H1 (cell line): Measurements from ENCODE around the gene TMEM125. TPM values are rescaled to one million over a fixed set of nuclear protein-coding genes. Genes with fewer than 3 reads are reported as not detected.

ENCODE experiments used
- CBX5 ChIP-seq: fragments of 300-800, 300-1000 bp; sonication (generic); IDR thresholded peaks from 2 replicates; pipeline ENCODE4 v1.7.1; 2016; ENCODE audit warnings: antibody characterized with exemption, low read length, low read depth
- CHD2 ChIP-seq: IDR thresholded peaks from 2 replicates; pipeline ENCODE4 v1.6.1; 2012; ENCODE audit warnings: low read length, improper control_type of control experiment
- CHD7 ChIP-seq: fragments of 300-600 bp; sonication (generic); IDR thresholded peaks from 2 replicates; pipeline ENCODE4 v1.7.1; 2012; ENCODE audit warnings: low read length, moderate library complexity, mild to moderate bottlenecking, inconsistent platforms; ENCODE audit not compliant: insufficient replicate concordance
- HDAC2 ChIP-seq, 2 experiments: fragments of 300-600 bp in 1 of 2; sonication (generic) in 1 of 2; IDR thresholded peaks; 2 replicates each; pipeline ENCODE4 v1.6.1; 2011 to 2012; ENCODE audit warnings: low read depth in 2 of 2, low read length in 2 of 2, mild to moderate bottlenecking in 2 of 2, moderate library complexity in 2 of 2, borderline replicate concordance in 1 of 2, inconsistent platforms in 1 of 2
- NANOG ChIP-seq: IDR thresholded peaks from 2 replicates; pipeline ENCODE4 v1.6.1; 2011; ENCODE audit warnings: low read length, low read depth, mild to moderate bottlenecking, inconsistent platforms; ENCODE audit not compliant: insufficient read depth, poor library complexity, severe bottlenecking
- SIRT6 ChIP-seq: IDR thresholded peaks from one replicate; pipeline ENCODE4 v1.7.1; 2012; ENCODE audit warnings: low read length, inconsistent platforms
- SP1 ChIP-seq: IDR thresholded peaks from 2 replicates; pipeline ENCODE4 v1.6.1; 2011; ENCODE audit warnings: low read depth, low read length
- SP2 ChIP-seq: IDR thresholded peaks from 2 replicates; pipeline ENCODE4 v1.6.1; 2012; ENCODE audit warnings: mild to moderate bottlenecking, low read length, inconsistent platforms
- polyA plus RNA-seq, 7 experiments: library from polyadenylated mRNA; depleted of rRNA in 3 of 7; stranded (reverse) in 5 of 7; unstranded in 2 of 7; fragments of >200 nt in 5 of 7; fragments of 200-250 nt in 2 of 7; gene quantifications; 1 replicate in 5 of 7; 2 replicates in 1 of 7; 4 replicates in 1 of 7; pipeline versions ENCODE4 v1.2.1 to v1.2.3, GENCODE V29; 2011 to 2013; ENCODE audit warnings: missing spikeins in 2 of 7, mixed read lengths in 2 of 7
- total RNA-seq: library from RNA; stranded (reverse); fragmentation: NEBNext Ultra II Directional; extraction: Animal tissue kit (Norgen Biotek cat#: 25700); gene quantifications from 2 replicates; pipeline ENCODE4 v1.2.1, GENCODE V29; 2021
- TF ChIP-seq, protein P1 (sequence below): IDR thresholded peaks from 2 replicates; pipeline ENCODE4 v1.6.1; 2012; ENCODE audit warnings: inconsistent platforms

TMEM125 gene
- total and polyA plus RNA-seq, 2 of the 8 experiments (the other 6 are each of a cell fraction or from before 2014, with no cell fraction given) = 26.5 to 46.7 TPM

DNA sequence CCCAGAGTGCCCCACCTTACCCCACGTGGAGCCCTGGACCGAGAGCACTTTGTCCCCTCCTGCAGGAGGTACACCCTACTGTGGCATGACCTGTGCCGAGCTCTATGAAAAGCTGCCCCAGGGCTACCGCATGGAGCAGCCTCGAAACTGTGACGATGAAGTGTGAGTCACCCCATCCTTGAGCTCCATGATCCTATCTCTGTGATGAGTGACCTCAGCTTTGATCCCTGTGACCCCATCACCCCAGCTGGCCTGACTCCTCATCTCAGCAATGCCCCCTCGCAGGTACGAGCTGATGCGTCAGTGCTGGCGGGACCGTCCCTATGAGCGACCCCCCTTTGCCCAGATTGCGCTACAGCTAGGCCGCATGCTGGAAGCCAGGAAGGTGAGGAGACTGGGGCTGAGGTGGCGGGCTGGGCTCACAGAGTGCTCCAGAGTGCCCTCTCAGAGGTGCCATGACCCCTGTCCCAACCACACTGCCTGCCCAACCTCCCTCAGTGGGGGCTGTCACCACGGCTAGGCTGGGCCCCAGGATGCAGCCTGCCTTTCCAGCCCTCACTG lies 51.6 kb downstream of the TMEM125 start (continued):
- no peak for TF ChIP-seq CHD7
- no peak for TF ChIP-seq CHD2
- TF ChIP-seq HDAC2 (IDR thresholded peaks at IDR 0.05; ENCODE audit: borderline replicate concordance in 1 of 2, low read depth in 2 of 2, low read length in 2 of 2) = no peak
- TF ChIP-seq SIRT6 = no peak
- no peak for TF ChIP-seq NANOG
- no peak for TF ChIP-seq CBX5
- no peak for TF ChIP-seq SP1
- no peak for TF ChIP-seq SP2
- TF ChIP-seq, protein P1, sequence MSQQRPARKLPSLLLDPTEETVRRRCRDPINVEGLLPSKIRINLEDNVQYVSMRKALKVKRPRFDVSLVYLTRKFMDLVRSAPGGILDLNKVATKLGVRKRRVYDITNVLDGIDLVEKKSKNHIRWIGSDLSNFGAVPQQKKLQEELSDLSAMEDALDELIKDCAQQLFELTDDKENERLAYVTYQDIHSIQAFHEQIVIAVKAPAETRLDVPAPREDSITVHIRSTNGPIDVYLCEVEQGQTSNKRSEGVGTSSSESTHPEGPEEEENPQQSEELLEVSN = no peak
